Mucosa of stomach (tissue), 1 donor: ENCODE data around the gene C1QTNF9.
A peak's percentile ranks its signal among the peaks of the same experiment; 100 is the strongest.
"Not testable (repeated sequence)": the region's sequence is repeated elsewhere in the genome, so short reads cannot be mapped to it uniquely, and the experiment has no call there.

Experiments
- H3K27me3 ChIP-seq: one replicate; pipeline ENCODE4 v1.7.0; 2013; ENCODE audit warnings: mild to moderate bottlenecking, low read length; ENCODE audit not compliant: control insufficient read depth, insufficient read depth
- H3K36me3 ChIP-seq: one replicate; pipeline ENCODE4 v1.7.0; 2013; ENCODE audit warnings: low read length; ENCODE audit not compliant: control insufficient read depth, insufficient read depth
- H3K4me1 ChIP-seq: one replicate; pipeline ENCODE4 v1.7.0; 2013; ENCODE audit warnings: mild to moderate bottlenecking, low read length; ENCODE audit not compliant: control insufficient read depth, insufficient read depth
- H3K4me3 ChIP-seq: one replicate; pipeline ENCODE4 v1.7.0; 2013; ENCODE audit warnings: low read length
- H3K9ac ChIP-seq: one replicate; pipeline ENCODE4 v1.7.0; 2013; ENCODE audit warnings: mild to moderate bottlenecking, low read length, moderate library complexity
- H3K9me3 ChIP-seq: one replicate; pipeline ENCODE4 v1.7.0; 2013; ENCODE audit warnings: mild to moderate bottlenecking, low read length, moderate library complexity; ENCODE audit not compliant: control insufficient read depth
- donor health status: Pancreatic carcinoma.

Gene C1QTNF9

GRCh38 chr13:24309300-24309699 is at the start of gene C1QTNF9:
Gene C1QTNF9 (plus strand): TSS chr13:24309580. CDS start chr13:24316004, 6,424 bp downstream.
- not testable (repeated sequence) for H3K9me3 ChIP-seq, H3K4me3 ChIP-seq, H3K27me3 ChIP-seq, H3K9ac ChIP-seq, H3K36me3 ChIP-seq
- H3K4me1 ChIP-seq: peaks cover 23% of the 10 kb centered on the region

GRCh38 chr13:24261566-24261965 is 47.8 kb upstream of the C1QTNF9 start:
- Histone ChIP-seq H3K27me3 (no peaks in the 10 kb centered on the region), H3K9me3 (no peaks in the 10 kb centered on the region), H3K36me3 (no peaks in the 10 kb centered on the region), H3K4me1 (peaks cover 5% of the 10 kb centered on the region), H3K4me3 (no peak overlapping the region), H3K9ac (no peak overlapping the region)

- Histone ChIP-seq H3K27me3 (no peaks in the 10 kb centered on the region), H3K9me3 (no peaks in the 10 kb centered on the region), H3K9ac (no peak overlapping the region), H3K36me3 (no peaks in the 10 kb centered on the region), H3K4me1 (peaks cover 10% of the 10 kb centered on the region), H3K4me3 (no peak overlapping the region)
Observed at GRCh38 chr13:24263632-24264031, 45.7 kb upstream of the C1QTNF9 start.

GRCh38 chr13:24264976-24265375 is 44.4 kb upstream of the C1QTNF9 start:
- H3K4me1 ChIP-seq: peaks cover 10% of the 10 kb centered on the region
- no peaks in the 10 kb centered on the region for H3K9me3 ChIP-seq
- H3K36me3 ChIP-seq: no peaks in the 10 kb centered on the region
- no peak overlapping the region for H3K4me3 ChIP-seq
- H3K27me3 ChIP-seq: no peaks in the 10 kb centered on the region
- no peak overlapping the region for H3K9ac ChIP-seq

GRCh38 chr13:24265453-24265852 is 43.9 kb upstream of the C1QTNF9 start:
- Histone ChIP-seq H3K4me3 (no peak overlapping the region), H3K4me1 (peaks cover 13% of the 10 kb centered on the region), H3K36me3 (no peaks in the 10 kb centered on the region), H3K9ac (no peak overlapping the region), H3K27me3 (no peaks in the 10 kb centered on the region), H3K9me3 (no peaks in the 10 kb centered on the region)

GRCh38 chr13:24267274-24267673 is 42.1 kb upstream of the C1QTNF9 start:
- Histone ChIP-seq H3K4me1 (peaks cover 27% of the 10 kb centered on the region), H3K9ac (no peak overlapping the region)

GRCh38 chr13:24267801-24268200 is 41.6 kb upstream of the C1QTNF9 start:
- Histone ChIP-seq H3K27me3 (no peaks in the 10 kb centered on the region), H3K9ac (no peak overlapping the region), H3K4me3 (no peak overlapping the region), H3K4me1 (peaks cover 32% of the 10 kb centered on the region), H3K9me3 (no peaks in the 10 kb centered on the region), H3K36me3 (no peaks in the 10 kb centered on the region)

More at GRCh38 chr13:24267274-24267673, 42.1 kb upstream of the C1QTNF9 start:
- Histone ChIP-seq H3K27me3 (no peaks in the 10 kb centered on the region), H3K4me3 (no peak overlapping the region), H3K36me3 (no peaks in the 10 kb centered on the region), H3K9me3 (no peaks in the 10 kb centered on the region)

- no peaks in the 10 kb centered on the region for H3K9me3 ChIP-seq
- no peaks in the 10 kb centered on the region for H3K27me3 ChIP-seq
- peaks cover 36% of the 10 kb centered on the region for H3K4me1 ChIP-seq
- no peak overlapping the region for H3K9ac ChIP-seq
- no peak overlapping the region for H3K4me3 ChIP-seq
- H3K36me3 ChIP-seq: no peaks in the 10 kb centered on the region
Observed at GRCh38 chr13:24269821-24270220, 39.6 kb upstream of the C1QTNF9 start.

GRCh38 chr13:24270639-24271141 is 38.7 kb upstream of the C1QTNF9 start:
- no peaks in the 10 kb centered on the region for H3K36me3 ChIP-seq
- peak overlapping the region; percentile 33 for H3K9ac ChIP-seq
- no peaks in the 10 kb centered on the region for H3K27me3 ChIP-seq
- no peaks in the 10 kb centered on the region for H3K9me3 ChIP-seq
- peaks cover 36% of the 10 kb centered on the region for H3K4me1 ChIP-seq
- no peak overlapping the region for H3K4me3 ChIP-seq

- peak overlapping the region; percentile 33 for H3K9ac ChIP-seq
- H3K9me3 ChIP-seq: no peaks in the 10 kb centered on the region
- H3K36me3 ChIP-seq: no peaks in the 10 kb centered on the region
- H3K27me3 ChIP-seq: no peaks in the 10 kb centered on the region
- H3K4me3 ChIP-seq: no peak overlapping the region
- H3K4me1 ChIP-seq: peaks cover 36% of the 10 kb centered on the region
Observed at GRCh38 chr13:24271231-24271600, 38.2 kb upstream of the C1QTNF9 start.

- Histone ChIP-seq H3K4me1 (peaks cover 35% of the 10 kb centered on the region), H3K4me3 (no peak overlapping the region)
Observed at GRCh38 chr13:24271601-24272451, 37.6 kb upstream of the C1QTNF9 start.

GRCh38 chr13:24272452-24273161 is 36.8 kb upstream of the C1QTNF9 start:
- Histone ChIP-seq H3K9me3 (no peaks in the 10 kb centered on the region), H3K4me3 (no peak overlapping the region), H3K9ac (peak overlapping the region; percentile 27), H3K36me3 (no peaks in the 10 kb centered on the region), H3K4me1 (peaks cover 31% of the 10 kb centered on the region), H3K27me3 (no peaks in the 10 kb centered on the region)

More at GRCh38 chr13:24271601-24272451, 37.6 kb upstream of the C1QTNF9 start:
- no peaks in the 10 kb centered on the region for H3K9me3 ChIP-seq
- no peaks in the 10 kb centered on the region for H3K27me3 ChIP-seq
- H3K36me3 ChIP-seq: no peaks in the 10 kb centered on the region
- no peak overlapping the region for H3K9ac ChIP-seq
